Activated naive CD8-positive, alpha-beta T cell treated with anti-CD3 and anti-CD28 coated beads, Interleukin-2, amount 10 ng/mL, durations not matched to agents 7 days and 5 days (primary cell): Measurements from ENCODE around the gene UBTD1. TPM values are rescaled to one million over a fixed set of nuclear protein-coding genes. Genes with fewer than 3 reads are reported as not detected.

Experiments used
- ATAC-seq: fragments of 150-1000 bp; cut with Tn5 transposase; one replicate; pipeline ENCODE4 v1.10.0; 2021; ENCODE audit warnings: low read depth, moderate library complexity
- POLR2A ChIA-PET: fragments of 350-600 bp; sonication (Branson Sonifier 250); formaldehyde crosslinking; loops from one replicate; lab custom pipeline; 2021; ENCODE audit warnings: antibody characterized with exemption; lab: Charles Lee
- DNase-seq: peaks from one replicate; pipeline ENCODE4 v3.0.0; 2021
- H3K27ac Mint-ChIP-seq: one replicate; pipeline ENCODE4 v1.8.0; 2022; ENCODE audit warnings: mild to moderate bottlenecking, mixed read lengths
- H3K27me3 Mint-ChIP-seq: one replicate; pipeline ENCODE4 v1.8.0; 2022; ENCODE audit warnings: mild to moderate bottlenecking, moderate library complexity, mixed read lengths
- H3K36me3 Mint-ChIP-seq: one replicate; pipeline ENCODE4 v1.8.0; 2021; ENCODE audit warnings: mild to moderate bottlenecking, mixed read lengths
- H3K4me1 Mint-ChIP-seq: one replicate; pipeline ENCODE4 v1.8.0; 2021; ENCODE audit warnings: mixed read lengths
- H3K4me3 Mint-ChIP-seq: one replicate; pipeline ENCODE4 v1.8.0; 2022; ENCODE audit warnings: mild to moderate bottlenecking, moderate library complexity, mixed read lengths
- H3K9me3 Mint-ChIP-seq: one replicate; pipeline ENCODE4 v1.8.0; 2021; ENCODE audit warnings: mixed read lengths
- total RNA-seq, 2 experiments: library from RNA; stranded (reverse); gene quantifications; one replicate each; pipeline ENCODE4 v1.2.3, GENCODE V29; 2021

Gene UBTD1
- total RNA-seq, 2 experiments from 2014 or later: 1.1 to 1.4 TPM

GRCh38 chr10:97510686-97511085 is 12.0 kb downstream of the UBTD1 start:
- no peak for DNase-seq
- POLR2A ChIA-PET: no interaction called here
- H3K27me3 Mint-ChIP-seq: peaks cover 5% of the 10 kb centered on the region

GRCh38 chr10:97511711-97512440 is 13.2 kb downstream of the UBTD1 start:
- no peak overlapping the region for H3K27ac Mint-ChIP-seq
- H3K9me3 Mint-ChIP-seq: no peaks in the 10 kb centered on the region
- H3K4me3 Mint-ChIP-seq: no peak overlapping the region
- DNase-seq (no peak), ATAC-seq (no peak)
- POLR2A ChIA-PET: no interaction called here
- H3K36me3 Mint-ChIP-seq: no peaks in the 10 kb centered on the region
- peaks cover 3% of the 10 kb centered on the region for H3K4me1 Mint-ChIP-seq
- H3K27me3 Mint-ChIP-seq: peaks cover 5% of the 10 kb centered on the region

More at GRCh38 chr10:97510686-97511085, 12.0 kb downstream of the UBTD1 start:
- H3K9me3 Mint-ChIP-seq: no peaks in the 10 kb centered on the region
- no peaks in the 10 kb centered on the region for H3K36me3 Mint-ChIP-seq
- H3K27ac Mint-ChIP-seq: no peak overlapping the region
- peaks cover 3% of the 10 kb centered on the region for H3K4me1 Mint-ChIP-seq
- no peak for ATAC-seq
- no peak overlapping the region for H3K4me3 Mint-ChIP-seq

- DNase-seq: no peak
- Mint-ChIP-seq H3K27ac (no peak overlapping the region), H3K9me3 (no peaks in the 10 kb centered on the region), H3K4me1 (peaks cover 3% of the 10 kb centered on the region), H3K4me3 (no peak overlapping the region), H3K36me3 (no peaks in the 10 kb centered on the region), H3K27me3 (peaks cover 5% of the 10 kb centered on the region)
- POLR2A ChIA-PET: no interaction called here
- no peak for ATAC-seq
These were observed 14.3 kb downstream of the UBTD1 start for GRCh38 chr10:97512993-97513392.

GRCh38 chr10:97514344-97514743 is 15.6 kb downstream of the UBTD1 start:
- no peak overlapping the region for H3K27ac Mint-ChIP-seq
- POLR2A ChIA-PET: no interaction called here
- H3K36me3 Mint-ChIP-seq: no peaks in the 10 kb centered on the region
- no peak overlapping the region for H3K4me3 Mint-ChIP-seq
- DNase-seq (no peak), ATAC-seq (no peak)
- no peaks in the 10 kb centered on the region for H3K9me3 Mint-ChIP-seq
- peaks cover 3% of the 10 kb centered on the region for H3K4me1 Mint-ChIP-seq
- H3K27me3 Mint-ChIP-seq: peaks cover 5% of the 10 kb centered on the region

GRCh38 chr10:97515271-97515978 is 16.7 kb downstream of the UBTD1 start:
- no peak overlapping the region for H3K4me3 Mint-ChIP-seq
- peaks cover 6% of the 10 kb centered on the region for H3K27me3 Mint-ChIP-seq
- ATAC-seq (no peak), DNase-seq (no peak)
- H3K27ac Mint-ChIP-seq: no peak overlapping the region
- no peaks in the 10 kb centered on the region for H3K36me3 Mint-ChIP-seq
- POLR2A ChIA-PET: no interaction called here
- H3K4me1 Mint-ChIP-seq: peaks cover 3% of the 10 kb centered on the region
- no peaks in the 10 kb centered on the region for H3K9me3 Mint-ChIP-seq

GRCh38 chr10:97517096-97517750 is 18.5 kb downstream of the UBTD1 start:
- Mint-ChIP-seq H3K36me3 (no peaks in the 10 kb centered on the region), H3K27me3 (peaks cover 10% of the 10 kb centered on the region), H3K27ac (no peak overlapping the region), H3K9me3 (no peaks in the 10 kb centered on the region), H3K4me1 (peaks cover 3% of the 10 kb centered on the region), H3K4me3 (no peak overlapping the region)
- ATAC-seq (no peak), DNase-seq (no peak)
- POLR2A ChIA-PET: no interaction called here

GRCh38 chr10:97517778-97518300 is 19.1 kb downstream of the UBTD1 start:
- DNase-seq: no peak
- H3K4me3 Mint-ChIP-seq: no peak overlapping the region
- H3K9me3 Mint-ChIP-seq: no peaks in the 10 kb centered on the region
- H3K36me3 Mint-ChIP-seq: no peaks in the 10 kb centered on the region
- POLR2A ChIA-PET: no interaction called here
- H3K4me1 Mint-ChIP-seq: peaks cover 3% of the 10 kb centered on the region
- H3K27me3 Mint-ChIP-seq: peaks cover 10% of the 10 kb centered on the region
- no peak for ATAC-seq
- no peak overlapping the region for H3K27ac Mint-ChIP-seq

- DNase-seq: no peak
- Mint-ChIP-seq H3K4me3 (no peak overlapping the region), H3K27ac (no peak overlapping the region), H3K27me3 (peaks cover 10% of the 10 kb centered on the region), H3K36me3 (no peaks in the 10 kb centered on the region), H3K4me1 (no peaks in the 10 kb centered on the region), H3K9me3 (no peaks in the 10 kb centered on the region)
- ATAC-seq: no peak
- POLR2A ChIA-PET: no interaction called here
These were observed 19.7 kb downstream of the UBTD1 start for GRCh38 chr10:97518301-97519043.

GRCh38 chr10:97519342-97519741 is 20.6 kb downstream of the UBTD1 start:
- Mint-ChIP-seq H3K27me3 (peaks cover 5% of the 10 kb centered on the region), H3K27ac (no peak overlapping the region), H3K9me3 (no peaks in the 10 kb centered on the region), H3K4me1 (no peaks in the 10 kb centered on the region), H3K36me3 (no peaks in the 10 kb centered on the region), H3K4me3 (no peak overlapping the region)
- POLR2A ChIA-PET: no interaction called here
- ATAC-seq (no peak), DNase-seq (no peak)

- Mint-ChIP-seq H3K27me3 (peaks cover 5% of the 10 kb centered on the region), H3K4me1 (no peaks in the 10 kb centered on the region), H3K9me3 (no peaks in the 10 kb centered on the region), H3K36me3 (no peaks in the 10 kb centered on the region), H3K4me3 (no peak overlapping the region), H3K27ac (no peak overlapping the region)
- POLR2A ChIA-PET: no interaction called here
- ATAC-seq: no peak
- no peak for DNase-seq
These were observed 21.8 kb downstream of the UBTD1 start for GRCh38 chr10:97520520-97520919.

- POLR2A ChIA-PET: no interaction called here
- ATAC-seq: no peak
These were observed 22.4 kb downstream of the UBTD1 start for GRCh38 chr10:97520978-97521761.

GRCh38 chr10:97522071-97522470 is 23.3 kb downstream of the UBTD1 start:
- H3K27me3 Mint-ChIP-seq: peaks cover 5% of the 10 kb centered on the region
- H3K4me3 Mint-ChIP-seq: no peak overlapping the region
- H3K9me3 Mint-ChIP-seq: no peaks in the 10 kb centered on the region
- no peaks in the 10 kb centered on the region for H3K36me3 Mint-ChIP-seq
- POLR2A ChIA-PET: no interaction called here
- no peak for DNase-seq
- H3K4me1 Mint-ChIP-seq: no peaks in the 10 kb centered on the region
- no peak overlapping the region for H3K27ac Mint-ChIP-seq
- ATAC-seq: no peak

More at GRCh38 chr10:97520978-97521761, 22.4 kb downstream of the UBTD1 start:
- DNase-seq: no peak
- no peaks in the 10 kb centered on the region for H3K4me1 Mint-ChIP-seq
- no peaks in the 10 kb centered on the region for H3K36me3 Mint-ChIP-seq
- H3K27me3 Mint-ChIP-seq: peaks cover 5% of the 10 kb centered on the region
- H3K9me3 Mint-ChIP-seq: no peaks in the 10 kb centered on the region
- H3K27ac Mint-ChIP-seq: no peak overlapping the region
- no peak overlapping the region for H3K4me3 Mint-ChIP-seq
